ENCODE data around the gene WDR76. TPM values are rescaled to one million over a fixed set of nuclear protein-coding genes. Genes with fewer than 3 reads are reported as not detected.

WDR76 gene
- total RNA-seq (1 to 10 TPM in 7 of 10 donors, under 1 TPM in 3; 0.68 to 4.1 (median 1.7) TPM), polyA plus RNA-seq (1 to 10 TPM in 1 of 2 donors, under 1 TPM in 1; 0.73 to 1.8 TPM)
- long read RNA-seq, donor 1, partial matches to known transcripts, result 0 of 1 reads
- long read RNA-seq, donor 1, other reads (novel, unspliced or antisense), result 0 of 1 reads
- long read RNA-seq, donor 2, partial matches to known transcripts, result 0 of 1 reads
- long read RNA-seq, donor 2, other reads (novel, unspliced or antisense), result 0 of 1 reads
- long read RNA-seq, donor 3, partial matches to known transcripts, result 1 of 2 reads
- long read RNA-seq, donor 3, other reads (novel, unspliced or antisense), result 0 of 2 reads

GRCh38 chr15:43826508-43827341 is at the start of gene WDR76:
WDR76 (plus strand) TSS chr15:43827002; CDS start chr15:43827033, 31 bp downstream.
- TF ChIP-seq CTCF (IDR thresholded peaks at IDR 0.05), result no peak

GRCh38 chr15:43777267-43777914 is 49.4 kb upstream of the WDR76 start:
- H3K4me1 ChIP-seq, result peaks cover 4 to 25% (median 17%) of the 10 kb centered on the region in 9 donors
- peak overlapping the region in 9 of 10 donors; percentile 70 to 86 (median 84) for H3K27ac ChIP-seq
- H3K27me3 ChIP-seq, result no peaks in the 10 kb centered on the region
- TF ChIP-seq CTCF (IDR thresholded peaks at IDR 0.05), result peak; percentile 32 to 83 (median 68)
- H3K36me3 ChIP-seq, result peaks cover 0 to 21% (median 15%) of the 10 kb centered on the region in 9 donors
- 3% methylated on average over 31 of the region's 31 CpGs for WGBS, 2 donors
- ATAC-seq (peak; percentile 76 to 83 (median 79)), DNase-seq (peak; percentile 69 to 75)
- intact Hi-C loops (cut with DNase I), result no loop called here
- H3K4me3 ChIP-seq, result peak overlapping the region; percentile 47 to 94 (median 68)
- no peaks in the 10 kb centered on the region for H3K9me3 ChIP-seq

More at GRCh38 chr15:43826508-43827341, at the start of gene WDR76:
- DNase-seq, result peak; percentile 80 to 82
- H3K9me3 ChIP-seq, result no peaks in the 10 kb centered on the region
- peaks cover 15 to 61% (median 41%) of the 10 kb centered on the region in 9 donors for H3K4me1 ChIP-seq
- H3K27ac ChIP-seq, result peak within 1 kb of the TSS; percentile 25 to 82 (median 67)
- no peaks in the 10 kb centered on the region for H3K27me3 ChIP-seq
- peaks cover 0 to 11% (median 0%) of the 10 kb centered on the region in 9 donors for H3K36me3 ChIP-seq
- H3K4me3 ChIP-seq, result peak within 1 kb of the TSS; percentile 27 to 66 (median 57)
- ATAC-seq, result peak; percentile 76 to 87 (median 82)
- 5 to 6% methylated on average over 48 of the region's 48 CpGs for WGBS, 2 donors
- intact Hi-C loops (cut with DNase I), result no loop called here

- ATAC-seq, result no peak
- intact Hi-C loops (cut with DNase I), result no loop called here
- H3K36me3 ChIP-seq, result peaks cover 0 to 4% (median 0%) of the 10 kb centered on the region in 9 donors
Observed at GRCh38 chr15:43779016-43779415, 47.8 kb upstream of the WDR76 start.

More at GRCh38 chr15:43779016-43779415, 47.8 kb upstream of the WDR76 start:
- DNase-seq, result no peak
- no peaks in the 10 kb centered on the region for H3K27me3 ChIP-seq
- no peak for TF ChIP-seq CTCF (IDR thresholded peaks at IDR 0.05)
- peaks cover 4 to 25% (median 17%) of the 10 kb centered on the region in 9 donors for H3K4me1 ChIP-seq
- no peak overlapping the region for H3K27ac ChIP-seq
- 85 to 87% methylated on average over 1 of the region's 1 CpG for WGBS, 2 donors
- no peaks in the 10 kb centered on the region for H3K9me3 ChIP-seq
- no peak overlapping the region for H3K4me3 ChIP-seq
